Liver (tissue), 9 donors: ENCODE results near the gene NOS1AP. TPM values are rescaled to one million over a fixed set of nuclear protein-coding genes. Genes with fewer than 3 reads are reported as not detected.

Source experiments
- DNase-seq: peaks from one replicate; pipeline ENCODE4 v3.0.0-alpha.2; 2017; ENCODE audit warnings: low spot score
- H3K27ac ChIP-seq, 2 donors: one replicate each; pipeline ENCODE4 v1.7.0; 2013; ENCODE audit warnings: inconsistent platforms in 2 of 2, low read length in 2 of 2, control low read depth in 1 of 2, low read depth in 1 of 2, mild to moderate bottlenecking in 1 of 2
- H3K27me3 ChIP-seq, 4 donors: one replicate each; pipeline versions ENCODE4 v1.6.1 to v1.7.0; 2013; ENCODE audit warnings: low read length in 3 of 4, inconsistent platforms in 1 of 4, mild to moderate bottlenecking in 1 of 4, moderate library complexity in 1 of 4; ENCODE audit not compliant: control insufficient read depth in 4 of 4, insufficient read depth in 4 of 4
- H3K36me3 ChIP-seq, 4 donors: one replicate each; pipeline versions ENCODE4 v1.6.1 to v1.7.0; 2013; ENCODE audit warnings: low read length in 3 of 4, mild to moderate bottlenecking in 3 of 4, low read depth in 1 of 4, moderate library complexity in 1 of 4; ENCODE audit not compliant: control insufficient read depth in 4 of 4, insufficient read depth in 3 of 4
- H3K4me1 ChIP-seq, 4 donors: one replicate each; pipeline versions ENCODE4 v1.6.1 to v1.7.0; 2013; ENCODE audit warnings: low read length in 3 of 4, mild to moderate bottlenecking in 3 of 4, moderate library complexity in 1 of 4; ENCODE audit not compliant: control insufficient read depth in 4 of 4, insufficient read depth in 4 of 4
- H3K4me3 ChIP-seq, 3 donors: one replicate each; pipeline versions ENCODE4 v1.6.1 to v1.7.0; 2013; ENCODE audit warnings: low read length in 3 of 3, control low read depth in 1 of 3, low read depth in 1 of 3, mild to moderate bottlenecking in 1 of 3
- H3K9ac ChIP-seq, 2 donors: one replicate each; pipeline ENCODE4 v1.7.0; 2013; ENCODE audit warnings: low read length in 2 of 2, mild to moderate bottlenecking in 2 of 2, moderate library complexity in 2 of 2, control low read depth in 1 of 2, low read depth in 1 of 2
- H3K9me3 ChIP-seq, 4 donors: one replicate each; pipeline versions ENCODE4 v1.6.1 to v1.7.0; 2013; ENCODE audit warnings: low read length in 3 of 4; ENCODE audit not compliant: control insufficient read depth in 4 of 4
- ATF3 ChIP-seq: IDR thresholded peaks from 2 replicates; pipeline ENCODE4 v1.6.1; 2016; ENCODE audit warnings: antibody characterized with exemption
- CTCF ChIP-seq: fragments of 150-350 bp; IDR thresholded peaks from 2 replicates; pipeline ENCODE4 v1.5.1; 2017; ENCODE audit warnings: improper control_type of control experiment, low read depth, low read length; ENCODE audit not compliant: missing input control
- EGR1 ChIP-seq, 2 donors: IDR thresholded peaks; 2 replicates each; pipeline ENCODE4 v1.6.1; 2016 to 2018; ENCODE audit warnings: antibody characterized with exemption in 2 of 2, low read depth in 2 of 2
- FOXA1 ChIP-seq: IDR thresholded peaks from 2 replicates; pipeline ENCODE4 v1.6.1; 2016; ENCODE audit warnings: antibody characterized with exemption
- FOXA2 ChIP-seq: IDR thresholded peaks from 2 replicates; pipeline ENCODE4 v1.6.1; 2016; ENCODE audit warnings: antibody characterized with exemption
- GABPA ChIP-seq, 2 donors: IDR thresholded peaks in 1 of 2; conservative IDR thresholded peaks in 1 of 2; 2 replicates each; pipeline ENCODE4 v1.6.1; 2016; ENCODE audit warnings: antibody characterized with exemption in 2 of 2, mild to moderate bottlenecking in 1 of 2, moderate library complexity in 1 of 2
- HNF4A ChIP-seq, 2 donors: conservative IDR thresholded peaks; 2 replicates each; pipeline ENCODE4 v1.6.1; 2016; ENCODE audit warnings: antibody characterized with exemption in 2 of 2, mild to moderate bottlenecking in 2 of 2
- HNF4G ChIP-seq: IDR thresholded peaks from 2 replicates; pipeline ENCODE4 v1.6.1; 2016; ENCODE audit warnings: antibody characterized with exemption
- JUND ChIP-seq, 2 donors: IDR thresholded peaks; 2 replicates each; pipeline ENCODE4 v1.6.1; 2016; ENCODE audit warnings: antibody characterized with exemption in 2 of 2
- MAX ChIP-seq: IDR thresholded peaks from 2 replicates; pipeline ENCODE4 v1.6.1; 2016; ENCODE audit warnings: antibody characterized with exemption
- NR2F2 ChIP-seq: IDR thresholded peaks from 2 replicates; pipeline ENCODE4 v1.6.1; 2016; ENCODE audit warnings: antibody characterized with exemption
- RAD21 ChIP-seq, 2 donors: IDR thresholded peaks; 2 replicates each; pipeline ENCODE4 v1.6.1; 2016; ENCODE audit warnings: antibody characterized with exemption in 2 of 2, mild to moderate bottlenecking in 2 of 2
- REST ChIP-seq: IDR thresholded peaks from 2 replicates; pipeline ENCODE4 v1.6.1; 2016; ENCODE audit warnings: antibody characterized with exemption, mild to moderate bottlenecking
- RXRA ChIP-seq, 2 donors: IDR thresholded peaks; 2 replicates each; pipeline ENCODE4 v1.6.1; 2017 to 2018; ENCODE audit warnings: antibody characterized with exemption in 2 of 2, mild to moderate bottlenecking in 1 of 2
- SP1 ChIP-seq: IDR thresholded peaks from 2 replicates; pipeline ENCODE4 v1.6.1; 2018; ENCODE audit warnings: antibody characterized with exemption, mild to moderate bottlenecking
- TAF1 ChIP-seq: conservative IDR thresholded peaks from 2 replicates; pipeline ENCODE4 v1.6.1; 2016; ENCODE audit warnings: antibody characterized with exemption, mild to moderate bottlenecking
- YY1 ChIP-seq: IDR thresholded peaks from 2 replicates; pipeline ENCODE4 v1.6.1; 2016; ENCODE audit warnings: antibody characterized with exemption, mild to moderate bottlenecking
- ZBTB33 ChIP-seq: IDR thresholded peaks from 2 replicates; pipeline ENCODE4 v1.6.1; 2016; ENCODE audit warnings: antibody characterized with exemption
- whole genome bisulfite sequencing: extraction: QIAGEN DNeasy Blood & Tissue Kit; methylation state at CpG from one replicate; pipeline ENCODE4 v1.1.7; 2013; 5-methylcytosine and 5-hydroxymethylcytosine counted together
- polyA plus RNA-seq, 2 donors: library from polyadenylated mRNA; stranded (reverse) in 1 of 2; unstranded in 1 of 2; fragments of 200-250 nt in 1 of 2; fragments of >200 nt in 1 of 2; fragmentation: Nextera tagmentation in 1 of 2; extraction: Ambion mirVana in 1 of 2; gene quantifications; one replicate each; pipeline versions ENCODE4 v1.2.1 to v1.2.3, GENCODE V29; 2013 to 2015
- total RNA-seq, 2 donors: library from RNA; depleted of rRNA; stranded (reverse); fragments of >200 nt; gene quantifications; one replicate each; pipeline ENCODE4 v1.2.3, GENCODE V29; 2014
- donor health status: healthy.
- donor health status: healthy.
- donor health status: healthy.
- donor health status: healthy.
- donor health status: healthy.

NOS1AP gene
- total and polyA plus RNA-seq, 4 donors = 1.4 to 13.0 (median 4.5) TPM

- H3K4me3 ChIP-seq = no peak overlapping the region
- peaks cover 0 to 3% (median 0%) of the 10 kb centered on the region in 4 donors for H3K36me3 ChIP-seq
- H3K27ac ChIP-seq = no peak overlapping the region
- peaks cover 5 to 19% (median 7%) of the 10 kb centered on the region in 4 donors for H3K4me1 ChIP-seq
- H3K9me3 ChIP-seq = no peaks in the 10 kb centered on the region
- TF ChIP-seq RXRA (IDR thresholded peaks at IDR 0.05) (no peak), REST (no peak), TAF1 (no peak), NR2F2 (no peak), JUND (IDR thresholded peaks at IDR 0.05) (no peak), EGR1 (IDR thresholded peaks at IDR 0.05; ENCODE audit: low read depth in 2 of 2) (no peak), YY1 (no peak), MAX (no peak), HNF4A (conservative IDR thresholded peaks at IDR 0.05) (no peak), RAD21 (IDR thresholded peaks at IDR 0.05) (no peak), FOXA1 (no peak), FOXA2 (no peak), ZBTB33 (no peak), ATF3 (no peak), SP1 (no peak)
- H3K27me3 ChIP-seq = no peaks in the 10 kb centered on the region
- no peak overlapping the region for H3K9ac ChIP-seq
- no peak for DNase-seq
Measured at GRCh38 chr1:162110910-162111309, 41.4 kb downstream of the NOS1AP start.

GRCh38 chr1:162111572-162111971, 42.1 kb downstream of the NOS1AP start:
- Histone ChIP-seq H3K27ac (no peak overlapping the region), H3K27me3 (no peaks in the 10 kb centered on the region), H3K4me1 (peaks cover 5 to 19% (median 7%) of the 10 kb centered on the region in 4 donors), H3K4me3 (no peak overlapping the region), H3K36me3 (no peaks in the 10 kb centered on the region), H3K9ac (no peak overlapping the region), H3K9me3 (no peaks in the 10 kb centered on the region)
- WGBS = 93% methylated on average over 4 of the region's 4 CpGs
- no peak for DNase-seq
- TF ChIP-seq MAX = no peak
- no peak for TF ChIP-seq NR2F2
- TF ChIP-seq ZBTB33 = no peak
- no peak for TF ChIP-seq RAD21 (IDR thresholded peaks at IDR 0.05)
- TF ChIP-seq RXRA (IDR thresholded peaks at IDR 0.05) = no peak
- TF ChIP-seq TAF1 = no peak
- TF ChIP-seq HNF4A (conservative IDR thresholded peaks at IDR 0.05) = no peak
- no peak for TF ChIP-seq SP1
- TF ChIP-seq GABPA (IDR thresholded peaks at IDR 0.05 in 1 of 2, conservative IDR thresholded peaks at IDR 0.05 in 1 of 2) = no peak
- no peak for TF ChIP-seq CTCF
- no peak for TF ChIP-seq EGR1 (IDR thresholded peaks at IDR 0.05; ENCODE audit: low read depth in 2 of 2)
- TF ChIP-seq HNF4G = no peak
- TF ChIP-seq FOXA1 = no peak
- TF ChIP-seq FOXA2 = no peak
- no peak for TF ChIP-seq YY1
- no peak for TF ChIP-seq REST
